Mammary epithelial cell (primary cell): ENCODE data around the gene KCNIP3.

ENCODE experiments used
- CTCF ChIP-seq, 2 donors: IDR thresholded peaks in 1 of 2; conservative IDR thresholded peaks in 1 of 2; 2 replicates each; pipeline ENCODE4 v1.5.1; 2011 to 2012; ENCODE audit warnings: inconsistent platforms in 2 of 2, low read length in 2 of 2, mild to moderate bottlenecking in 2 of 2, control low read depth in 1 of 2, low read depth in 1 of 2; ENCODE audit not compliant: insufficient read depth in 1 of 2; ENCODE audit errors: extremely low read depth in 1 of 2
- EZH2 ChIP-seq: IDR thresholded peaks from 2 replicates; pipeline ENCODE4 v1.6.1; 2012; ENCODE audit warnings: low read length, inconsistent platforms, borderline replicate concordance

GRCh38 chr2:95353055-95353575 lies 56.0 kb downstream of the KCNIP3 start:
- TF ChIP-seq CTCF (conservative IDR thresholded peaks at IDR 0.05 in 1 of 2, IDR thresholded peaks at IDR 0.05 in 1 of 2; ENCODE audit: extremely low read depth in 1 of 2, insufficient read depth in 1 of 2, low read depth in 1 of 2, low read length in 2 of 2) (no peak), EZH2 (no peak)
